Measurements from ENCODE around the gene GATAD2A. TPM values are rescaled to one million over a fixed set of nuclear protein-coding genes. Genes with fewer than 3 reads are reported as not detected.
A peak's percentile ranks its signal among the peaks of the same experiment; 100 is the strongest.

The GATAD2A gene
- total RNA-seq, 1 experiment from 2014 or later, result 189 TPM

DNA sequence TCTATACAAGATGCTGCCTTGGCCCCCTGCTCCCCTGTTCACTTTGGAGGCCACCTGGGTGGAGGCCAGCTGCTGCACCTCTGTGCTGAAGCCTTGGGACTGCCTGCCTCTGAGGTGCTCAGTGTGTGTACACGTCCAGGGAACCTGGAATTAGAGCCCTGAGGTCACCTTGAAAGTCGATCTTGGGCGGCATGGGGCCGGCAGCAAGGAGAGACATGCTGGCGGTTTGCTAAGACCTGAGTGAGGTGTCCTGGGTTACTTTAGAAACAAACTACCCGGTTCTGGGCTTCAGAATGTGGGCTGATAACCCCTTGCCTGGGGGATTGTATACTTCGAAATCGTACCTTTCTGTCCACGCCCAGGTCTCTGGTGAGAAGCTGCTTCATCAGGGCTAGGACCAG is 84.3 kb downstream of the GATAD2A start:
- no peak for DNase-seq
- no peak overlapping the region for H2BK20ac ChIP-seq (ENCODE audit: low read depth, low read length, poor library complexity, severe bottlenecking)
- H3T11ph ChIP-seq (ENCODE audit: low read length), result no peak overlapping the region
- no peaks in the 10 kb centered on the region for H4K20me1 ChIP-seq (ENCODE audit: control insufficient read depth, insufficient read depth, insufficient read length)
- Mint-ChIP-seq H3K27ac (peak overlapping the region; percentile 97 to 99 (median 98)), H3K27me3 (ENCODE audit: low read depth) (no peaks in the 10 kb centered on the region), H3K4me1 (peaks cover 49 to 53% of the 10 kb centered on the region in 2 experiments), H3K4me3 (peak overlapping the region in 1 of 2 experiments; percentile 26; a peak in 1 of 5 replicates), H3K9me3 (no peaks in the 10 kb centered on the region), H3K36me3 (ENCODE audit: insufficient read depth in 1 of 3, low read depth in 3 of 3) (peaks cover 19 to 45% (median 36%) of the 10 kb centered on the region in 3 experiments; a peak in 6 of 7 replicates)
- H3K27ac ChIP-seq (ENCODE audit: insufficient read length, low read depth, low read length), result peak overlapping the region; percentile 21
- TF ChIP-seq, protein P1, sequence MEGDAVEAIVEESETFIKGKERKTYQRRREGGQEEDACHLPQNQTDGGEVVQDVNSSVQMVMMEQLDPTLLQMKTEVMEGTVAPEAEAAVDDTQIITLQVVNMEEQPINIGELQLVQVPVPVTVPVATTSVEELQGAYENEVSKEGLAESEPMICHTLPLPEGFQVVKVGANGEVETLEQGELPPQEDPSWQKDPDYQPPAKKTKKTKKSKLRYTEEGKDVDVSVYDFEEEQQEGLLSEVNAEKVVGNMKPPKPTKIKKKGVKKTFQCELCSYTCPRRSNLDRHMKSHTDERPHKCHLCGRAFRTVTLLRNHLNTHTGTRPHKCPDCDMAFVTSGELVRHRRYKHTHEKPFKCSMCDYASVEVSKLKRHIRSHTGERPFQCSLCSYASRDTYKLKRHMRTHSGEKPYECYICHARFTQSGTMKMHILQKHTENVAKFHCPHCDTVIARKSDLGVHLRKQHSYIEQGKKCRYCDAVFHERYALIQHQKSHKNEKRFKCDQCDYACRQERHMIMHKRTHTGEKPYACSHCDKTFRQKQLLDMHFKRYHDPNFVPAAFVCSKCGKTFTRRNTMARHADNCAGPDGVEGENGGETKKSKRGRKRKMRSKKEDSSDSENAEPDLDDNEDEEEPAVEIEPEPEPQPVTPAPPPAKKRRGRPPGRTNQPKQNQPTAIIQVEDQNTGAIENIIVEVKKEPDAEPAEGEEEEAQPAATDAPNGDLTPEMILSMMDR (conservative IDR thresholded peaks at IDR 0.05), result no peak
- H2AK5ac ChIP-seq (ENCODE audit: insufficient read length, low read length), result no peak overlapping the region
- H3K9me3 ChIP-seq (ENCODE audit: control insufficient read depth, low read depth, low read length), result no peaks in the 10 kb centered on the region
- no peak overlapping the region for H2BK12ac ChIP-seq (ENCODE audit: insufficient read length, low read depth, low read length)
- H3K14ac ChIP-seq (ENCODE audit: insufficient read depth, low read length), result no peak overlapping the region
- H4K91ac ChIP-seq (ENCODE audit: insufficient read length, low read depth, low read length), result peak overlapping the region; percentile 6
- H2BK120ac ChIP-seq (ENCODE audit: low read depth, low read length, poor library complexity, severe bottlenecking), result no peak overlapping the region
- H3K4me2 ChIP-seq (ENCODE audit: insufficient read depth, insufficient read length, low read length), result no peak overlapping the region
- H3K4ac ChIP-seq (ENCODE audit: low read depth, low read length), result no peak overlapping the region
- H3K23ac ChIP-seq (ENCODE audit: insufficient read length, low read depth, low read length), result no peak overlapping the region
- H3K27me3 ChIP-seq (ENCODE audit: insufficient read depth, low read length), result no peaks in the 10 kb centered on the region
- H4K8ac ChIP-seq (replicated peaks; ENCODE audit: insufficient read length, low read depth, low read length), result no peak overlapping the region
- H3K79me2 ChIP-seq (ENCODE audit: insufficient read depth, low read length), result peaks cover 4% of the 10 kb centered on the region; the same call in 1 of the 2 replicates
- peaks cover 9% of the 10 kb centered on the region; the same call in 1 of the 2 replicates for H3K4me1 ChIP-seq (ENCODE audit: insufficient read depth, low read length)
- no peak overlapping the region for H2BK5ac ChIP-seq (ENCODE audit: insufficient read length, low read length)
- H3K9ac ChIP-seq (ENCODE audit: extremely low read depth, insufficient read length, low read length), result no peak overlapping the region
- WGBS (ENCODE audit: extremely low coverage, insufficient read length, low lambda C conversion rate), result no CpG with 5 or more reads among the region's 9 CpGs
- peak overlapping the region; percentile 33 for H3K18ac ChIP-seq (ENCODE audit: insufficient read length, low read depth, low read length)
- no peaks in the 10 kb centered on the region for H3K79me1 ChIP-seq (ENCODE audit: insufficient read depth, low read depth, low read length, poor library complexity, severe bottlenecking)
- no peak overlapping the region for H2BK15ac ChIP-seq (ENCODE audit: low read depth, low read length)
- no peaks in the 10 kb centered on the region for H3K23me2 ChIP-seq (ENCODE audit: insufficient read length, low read depth, low read length, poor library complexity, severe bottlenecking)
- no peak overlapping the region for H3K56ac ChIP-seq (ENCODE audit: insufficient read length, low read depth, low read length)
- H2AFZ ChIP-seq (ENCODE audit: low read length), result no peak overlapping the region
- H4K5ac ChIP-seq (ENCODE audit: insufficient read length, low read depth, low read length), result no peak overlapping the region
